Common myeloid progenitor, CD34-positive (primary cell): ENCODE measurements around the gene ANKRD28.
"Not testable (repeated sequence)": the region's sequence is repeated elsewhere in the genome, so short reads cannot be mapped to it uniquely, and the experiment has no call there.

Experiments
- CTCF ChIA-PET: fragments of 350-600 bp; sonication (Branson Sonifier 250); formaldehyde crosslinking; loops from one replicate; lab custom pipeline; 2021; ENCODE audit warnings: antibody characterized with exemption; lab: Charles Lee
- POLR2A ChIA-PET: fragments of 350-600 bp; sonication (Branson Sonifier 250); formaldehyde crosslinking; loops from one replicate; lab custom pipeline; 2021; ENCODE audit warnings: antibody characterized with exemption; lab: Charles Lee
- DNase-seq, 3 donors: peaks; one replicate each; pipeline versions ENCODE4 v3.0.0 to v3.0.0-alpha.2; 2013
- H3K27ac ChIP-seq, 2 experiments: 1 replicate in 1 of 2; 2 replicates in 1 of 2; pipeline ENCODE4 v1.7.0; 2013; ENCODE audit warnings: inconsistent platforms in 2 of 2, low read length in 2 of 2, mild to moderate bottlenecking in 2 of 2, low read depth in 1 of 2, moderate library complexity in 1 of 2; ENCODE audit not compliant: severe bottlenecking in 2 of 2, insufficient read depth in 1 of 2, poor library complexity in 1 of 2
- H3K27me3 ChIP-seq, 5 experiments: replicated peaks in 2 of 5; 1 replicate in 3 of 5; 2 replicates in 2 of 5; pipeline versions ENCODE4 v1.6.1 to v1.7.0; 2013; ENCODE audit warnings: low read length in 4 of 5, mild to moderate bottlenecking in 2 of 5, moderate library complexity in 2 of 5, inconsistent platforms in 1 of 5; ENCODE audit not compliant: insufficient read depth in 5 of 5, control insufficient read depth in 4 of 5
- H3K36me3 ChIP-seq, 4 experiments: 1 replicate in 2 of 4; 2 replicates in 2 of 4; pipeline versions ENCODE4 v1.6.1 to v1.7.0; 2013; ENCODE audit warnings: low read length in 3 of 4, control low read depth in 1 of 4, mild to moderate bottlenecking in 1 of 4; ENCODE audit not compliant: control insufficient read depth in 4 of 4, insufficient read depth in 4 of 4
- H3K4me1 ChIP-seq, 4 experiments: 1 replicate in 3 of 4; 2 replicates in 1 of 4; pipeline versions ENCODE4 v1.6.1 to v1.7.1; 2013; ENCODE audit warnings: low read length in 3 of 4, mild to moderate bottlenecking in 3 of 4, control low read depth in 1 of 4, inconsistent platforms in 1 of 4, moderate library complexity in 1 of 4; ENCODE audit not compliant: control insufficient read depth in 4 of 4, insufficient read depth in 4 of 4; ENCODE audit errors: control extremely low read depth in 1 of 4
- H3K4me3 ChIP-seq, 7 experiments: 1 replicate in 4 of 7; 2 replicates in 3 of 7; pipeline versions ENCODE4 v1.5.1 to v1.7.0; 2013; ENCODE audit warnings: mild to moderate bottlenecking in 7 of 7, low read length in 6 of 7, moderate library complexity in 6 of 7, inconsistent platforms in 2 of 7, low read depth in 2 of 7, control low read depth in 1 of 7; ENCODE audit not compliant: insufficient read depth in 4 of 7, control insufficient read depth in 1 of 7; ENCODE audit errors: extremely low read depth in 1 of 7
- H3K9me3 ChIP-seq, 5 experiments: 1 replicate in 4 of 5; 2 replicates in 1 of 5; pipeline versions ENCODE4 v1.6.1 to v1.7.1; 2013; ENCODE audit warnings: low read length in 4 of 5, mild to moderate bottlenecking in 2 of 5, inconsistent platforms in 1 of 5, low read depth in 1 of 5, moderate library complexity in 1 of 5; ENCODE audit not compliant: control insufficient read depth in 4 of 5, insufficient read depth in 2 of 5; ENCODE audit errors: control extremely low read depth in 1 of 5
- WGBS: methylation state at CpG from one replicate; pipeline ENCODE4 v1.1.5; 2013; ENCODE audit not compliant: insufficient coverage; 5-methylcytosine and 5-hydroxymethylcytosine counted together

The ANKRD28 gene

GRCh38 chr3:15782429-15782828 is 15.3 kb downstream of the ANKRD28 start:
- WGBS = 100% methylated on average over 2 of the region's 2 CpGs
- Histone ChIP-seq H3K27me3 (no peaks in the 10 kb centered on the region), H3K4me1 (peaks cover 7 to 39% (median 14%) of the 10 kb centered on the region in 4 experiments), H3K4me3 (no peak overlapping the region), H3K27ac (no peak overlapping the region), H3K9me3 (no peaks in the 10 kb centered on the region), H3K36me3 (peaks cover 9 to 85% (median 46%) of the 10 kb centered on the region in 4 experiments)
- no peak for DNase-seq
- ChIA-PET POLR2A (no interaction called here), CTCF (interaction anchor here (1.7 to 2.4 kb wide), 2 partner anchors 11 to 15 kb away, joined by 7 to 10 read pairs; partner anchors contain the start of gene ANKRD28)

GRCh38 chr3:15781637-15782402 is 16.0 kb downstream of the ANKRD28 start:
- no peak for DNase-seq
- ChIA-PET POLR2A (no interaction called here), CTCF (interaction anchor here (0.8 to 2.4 kb wide), 4 partner anchors 12 to 28 kb away, joined by 3 to 10 read pairs (median 6); no protein-coding TSS in a partner anchor)
- H3K4me1 ChIP-seq = peaks cover 7 to 37% (median 12%) of the 10 kb centered on the region in 4 experiments
- 100% methylated on average over 2 of the region's 6 CpGs for WGBS
- no peaks in the 10 kb centered on the region for H3K27me3 ChIP-seq
- no peak overlapping the region for H3K27ac ChIP-seq
- H3K9me3 ChIP-seq = no peaks in the 10 kb centered on the region
- peaks cover 9 to 79% (median 43%) of the 10 kb centered on the region in 4 experiments for H3K36me3 ChIP-seq
- H3K4me3 ChIP-seq = no peak overlapping the region

DNA sequence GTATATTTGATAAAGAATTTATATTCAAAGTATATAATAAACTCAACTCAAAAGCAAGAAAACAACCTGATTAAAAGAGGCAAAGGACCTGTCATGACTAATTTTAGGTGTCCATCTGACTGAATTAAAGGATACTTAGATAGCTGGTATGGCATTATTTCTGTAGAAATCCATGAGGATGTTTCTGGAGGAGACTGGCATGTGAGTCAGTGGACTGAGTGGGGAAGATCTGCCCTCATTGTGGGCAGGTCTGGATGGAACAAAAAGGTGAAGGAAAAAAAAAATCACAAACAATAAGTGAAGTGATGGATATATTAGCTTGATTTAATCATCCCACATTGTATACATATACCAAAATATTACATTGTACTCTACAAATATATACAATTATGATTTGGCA is 16.6 kb downstream of the ANKRD28 start:
- Histone ChIP-seq H3K9me3 (no peaks in the 10 kb centered on the region), H3K4me3 (no peak overlapping the region), H3K36me3 (peaks cover 9 to 73% (median 42%) of the 10 kb centered on the region in 4 experiments), H3K27me3 (no peaks in the 10 kb centered on the region), H3K27ac (no peak overlapping the region), H3K4me1 (peaks cover 7 to 32% (median 12%) of the 10 kb centered on the region in 4 experiments)
- ChIA-PET CTCF (interaction anchor here (0.8 to 2.4 kb wide), 4 partner anchors 12 to 29 kb away, joined by 3 to 10 read pairs (median 6); no protein-coding TSS in a partner anchor), POLR2A (no interaction called here)
- no peak for DNase-seq

GRCh38 chr3:15779111-15779510 is 18.7 kb downstream of the ANKRD28 start:
- WGBS = 100% methylated on average over 1 of the region's 1 CpG
- ChIA-PET CTCF (interaction anchor here (1.0 kb wide), 1 partner anchor 12 kb away, joined by 3 read pairs; no protein-coding TSS in a partner anchor), POLR2A (interaction anchor here (0.7 to 0.9 kb wide), 2 partner anchors 18 to 27 kb away, joined by 3 read pairs; no protein-coding TSS in a partner anchor)
- Histone ChIP-seq H3K27me3 (no peaks in the 10 kb centered on the region), H3K4me3 (no peak overlapping the region), H3K4me1 (peaks cover 3 to 13% (median 7%) of the 10 kb centered on the region in 4 experiments), H3K27ac (no peak overlapping the region), H3K9me3 (no peaks in the 10 kb centered on the region), H3K36me3 (peaks cover 5 to 62% (median 37%) of the 10 kb centered on the region in 4 experiments)
- DNase-seq = no peak

- WGBS = 100% methylated on average over 1 of the region's 2 CpGs
- Histone ChIP-seq H3K4me3 (no peak overlapping the region), H3K9me3 (no peaks in the 10 kb centered on the region), H3K36me3 (peaks cover 5 to 64% (median 37%) of the 10 kb centered on the region in 4 experiments), H3K27me3 (no peaks in the 10 kb centered on the region), H3K4me1 (peaks cover 0 to 7% (median 5%) of the 10 kb centered on the region in 4 experiments), H3K27ac (no peak overlapping the region)
- DNase-seq = no peak
- ChIA-PET CTCF (interaction anchor here (0.9 to 2.1 kb wide), 3 partner anchors 14 to 35 kb away, joined by 3 to 6 read pairs (median 4); no protein-coding TSS in a partner anchor), POLR2A (interaction anchor here (0.7 to 0.8 kb wide), 2 partner anchors 27 to 35 kb away, joined by 3 read pairs; no protein-coding TSS in a partner anchor)
Measured at GRCh38 chr3:15778332-15778858, 19.4 kb downstream of the ANKRD28 start.

GRCh38 chr3:15774931-15775560 is 22.7 kb downstream of the ANKRD28 start:
- DNase-seq = peak in 1 of 3 donors; percentile 43
- H3K27ac ChIP-seq, H3K4me1 ChIP-seq, H3K9me3 ChIP-seq, H3K27me3 ChIP-seq, H3K4me3 ChIP-seq: not testable (repeated sequence)
- CTCF ChIA-PET = interaction anchor here (0.7 to 2.4 kb wide), 6 partner anchors 9 to 40 kb away, joined by 3 to 12 read pairs (median 4); no protein-coding TSS in a partner anchor
- WGBS = 100% methylated on average over 5 of the region's 6 CpGs
- peaks cover 9 to 60% (median 25%) of the 10 kb centered on the region in 4 experiments for H3K36me3 ChIP-seq
- POLR2A ChIA-PET = interaction anchor here (0.6 kb wide), 1 partner anchor 64 kb away, joined by 3 read pairs; no protein-coding TSS in a partner anchor
